ENCODE data around the gene ADAM8. TPM values are rescaled to one million over a fixed set of nuclear protein-coding genes. Genes with fewer than 3 reads are reported as not detected.
"Not testable (repeated sequence)": the region's sequence is repeated elsewhere in the genome, so short reads cannot be mapped to it uniquely, and the experiment has no call there.

ADAM8 gene
- total RNA-seq, 4 donors from 2014 or later: 5.4 to 12.4 (median 6.4) TPM

DNA sequence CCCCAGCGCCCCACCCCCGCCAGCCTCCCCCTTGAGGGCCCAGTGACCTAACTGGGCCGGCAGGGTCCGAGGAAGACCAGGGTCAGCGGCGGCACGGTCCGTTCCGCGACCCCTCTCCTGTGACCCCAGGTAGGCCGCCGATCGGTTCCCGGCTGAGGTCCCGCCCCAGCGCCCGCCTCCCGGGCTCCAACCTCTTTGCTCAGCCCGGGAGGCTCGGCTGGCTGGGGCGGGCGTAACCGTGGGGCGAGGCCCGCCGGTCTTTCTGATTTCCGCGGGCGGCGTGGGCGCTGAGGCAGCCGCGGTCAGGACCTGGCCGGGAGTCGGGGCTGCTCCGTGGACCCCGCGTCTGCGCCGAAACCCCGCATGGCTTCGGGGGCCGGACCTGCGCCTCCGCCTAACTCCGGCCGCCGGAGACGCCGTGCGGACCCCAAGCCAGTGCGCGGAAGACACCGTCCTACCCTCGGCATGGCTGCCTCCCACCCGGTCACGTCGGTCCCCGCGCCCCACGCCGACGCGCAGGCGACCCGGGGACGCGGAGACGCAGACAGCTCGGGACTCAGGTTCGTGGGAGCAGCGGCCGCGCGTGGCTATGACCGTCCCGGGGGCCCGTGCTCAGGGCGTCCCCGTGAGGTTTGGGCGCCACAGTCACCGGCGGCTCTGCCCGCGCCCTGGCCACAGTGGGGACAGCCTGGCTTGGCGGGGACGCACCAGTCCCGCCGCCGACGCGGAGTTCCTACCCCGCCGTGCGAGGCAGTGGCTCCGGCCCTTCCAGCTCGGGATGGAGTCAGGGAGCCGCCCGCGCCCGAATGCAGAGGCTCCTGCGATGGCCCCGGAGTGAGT is 40.0 kb downstream of the ADAM8 start:
- no peaks in the 10 kb centered on the region for H3K36me3 ChIP-seq
- peaks cover 0 to 26% (median 16%) of the 10 kb centered on the region in 4 donors for H3K4me1 ChIP-seq
- DNase-seq: no peak
- H3K9me3 ChIP-seq: no peaks in the 10 kb centered on the region
- H3K27me3 ChIP-seq: peaks cover 0 to 36% of the 10 kb centered on the region in 2 donors
- H3K27ac ChIP-seq: no peak overlapping the region
- TF ChIP-seq POLR2A (IDR thresholded peaks at IDR 0.05): no peak
- TF ChIP-seq, protein P1, sequence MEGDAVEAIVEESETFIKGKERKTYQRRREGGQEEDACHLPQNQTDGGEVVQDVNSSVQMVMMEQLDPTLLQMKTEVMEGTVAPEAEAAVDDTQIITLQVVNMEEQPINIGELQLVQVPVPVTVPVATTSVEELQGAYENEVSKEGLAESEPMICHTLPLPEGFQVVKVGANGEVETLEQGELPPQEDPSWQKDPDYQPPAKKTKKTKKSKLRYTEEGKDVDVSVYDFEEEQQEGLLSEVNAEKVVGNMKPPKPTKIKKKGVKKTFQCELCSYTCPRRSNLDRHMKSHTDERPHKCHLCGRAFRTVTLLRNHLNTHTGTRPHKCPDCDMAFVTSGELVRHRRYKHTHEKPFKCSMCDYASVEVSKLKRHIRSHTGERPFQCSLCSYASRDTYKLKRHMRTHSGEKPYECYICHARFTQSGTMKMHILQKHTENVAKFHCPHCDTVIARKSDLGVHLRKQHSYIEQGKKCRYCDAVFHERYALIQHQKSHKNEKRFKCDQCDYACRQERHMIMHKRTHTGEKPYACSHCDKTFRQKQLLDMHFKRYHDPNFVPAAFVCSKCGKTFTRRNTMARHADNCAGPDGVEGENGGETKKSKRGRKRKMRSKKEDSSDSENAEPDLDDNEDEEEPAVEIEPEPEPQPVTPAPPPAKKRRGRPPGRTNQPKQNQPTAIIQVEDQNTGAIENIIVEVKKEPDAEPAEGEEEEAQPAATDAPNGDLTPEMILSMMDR (IDR thresholded peaks at IDR 0.05): no peak
- peak overlapping the region in 3 of 4 donors; percentile 31 to 43 (median 38) for H3K4me3 ChIP-seq

GRCh38 chr10:133235932-133236331 is 40.7 kb downstream of the ADAM8 start:
- Histone ChIP-seq H3K27me3 (peaks cover 0 to 41% of the 10 kb centered on the region in 2 donors), H3K36me3 (no peaks in the 10 kb centered on the region), H3K27ac (no peak overlapping the region), H3K4me1 (peaks cover 0 to 22% (median 15%) of the 10 kb centered on the region in 4 donors), H3K9me3 (no peaks in the 10 kb centered on the region), H3K4me3 (peak overlapping the region in 2 of 4 donors; percentile 31 to 38)
- no peak for TF ChIP-seq POLR2A (IDR thresholded peaks at IDR 0.05)
- TF ChIP-seq, protein P1 (IDR thresholded peaks at IDR 0.05): no peak
- no peak for DNase-seq

GRCh38 chr10:133235265-133235855 is 41.3 kb downstream of the ADAM8 start:
- H3K27ac ChIP-seq: no peak overlapping the region
- peak overlapping the region in 3 of 4 donors; percentile 26 to 38 (median 31) for H3K4me3 ChIP-seq
- no peak for DNase-seq
- H3K4me1 ChIP-seq: peaks cover 0 to 27% (median 17%) of the 10 kb centered on the region in 4 donors
- peaks cover 0 to 47% of the 10 kb centered on the region in 2 donors for H3K27me3 ChIP-seq
- no peaks in the 10 kb centered on the region for H3K9me3 ChIP-seq
- TF ChIP-seq, protein P1 (IDR thresholded peaks at IDR 0.05): no peak
- no peak for TF ChIP-seq POLR2A (IDR thresholded peaks at IDR 0.05)
- H3K36me3 ChIP-seq: no peaks in the 10 kb centered on the region

DNA sequence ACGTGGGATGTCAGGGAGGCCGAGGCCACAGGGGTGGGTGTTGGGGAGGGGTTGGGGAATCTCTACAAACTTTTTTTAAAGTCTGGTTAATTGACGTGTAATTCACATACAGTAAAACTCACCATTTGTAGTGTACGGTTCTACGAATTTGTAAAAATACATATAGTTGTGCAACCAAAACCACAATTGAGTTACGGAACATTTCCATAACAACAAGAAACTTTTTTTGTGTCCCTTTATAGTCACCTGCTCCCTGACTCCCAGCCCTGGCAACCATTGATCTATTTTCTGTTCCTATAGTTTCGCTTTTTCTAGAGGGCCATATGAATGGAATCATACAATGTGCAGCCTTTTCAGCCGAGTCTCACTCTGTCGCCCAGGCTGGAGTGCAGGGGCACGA is 41.9 kb downstream of the ADAM8 start:
- Histone ChIP-seq H3K4me1 (peaks cover 0 to 33% (median 18%) of the 10 kb centered on the region in 4 donors), H3K27me3 (peaks cover 0 to 47% of the 10 kb centered on the region in 2 donors)
- DNase-seq, H3K36me3 ChIP-seq, H3K9me3 ChIP-seq, H3K4me3 ChIP-seq, H3K27ac ChIP-seq: not testable (repeated sequence)

GRCh38 chr10:133231946-133232574 is 44.6 kb downstream of the ADAM8 start:
- Histone ChIP-seq H3K4me3 (no peak overlapping the region), H3K27ac (no peak overlapping the region), H3K27me3 (peaks cover 0 to 45% of the 10 kb centered on the region in 2 donors), H3K4me1 (peaks cover 0 to 31% (median 15%) of the 10 kb centered on the region in 4 donors), H3K36me3 (no peaks in the 10 kb centered on the region), H3K9me3 (no peaks in the 10 kb centered on the region)
- DNase-seq: no peak
- TF ChIP-seq POLR2A (IDR thresholded peaks at IDR 0.05): no peak
- TF ChIP-seq, protein P1 (IDR thresholded peaks at IDR 0.05): no peak
